Fibroblast of skin of back (primary cell): Measurements from ENCODE around the gene SLC35D1.
"Not testable (repeated sequence)": the region's sequence is repeated elsewhere in the genome, so short reads cannot be mapped to it uniquely, and the experiment has no call there.

Experiments used
- DNase-seq: peaks from one replicate; pipeline ENCODE4 v3.0.0-alpha.2; 2013

The SLC35D1 gene

GRCh38 chr1:66984491-66984890, 69.5 kb downstream of the SLC35D1 start:
- DNase-seq, result no peak

- no peak for DNase-seq
Measured at GRCh38 chr1:66982561-66983260, 71.2 kb downstream of the SLC35D1 start.

- no peak for DNase-seq
Measured at GRCh38 chr1:66981679-66982078, 72.3 kb downstream of the SLC35D1 start.

- DNase-seq, result no peak
Measured at GRCh38 chr1:66980745-66981367, 73.1 kb downstream of the SLC35D1 start.

- not testable (repeated sequence) for DNase-seq
Measured at GRCh38 chr1:66979621-66980020, 74.3 kb downstream of the SLC35D1 start.

DNA sequence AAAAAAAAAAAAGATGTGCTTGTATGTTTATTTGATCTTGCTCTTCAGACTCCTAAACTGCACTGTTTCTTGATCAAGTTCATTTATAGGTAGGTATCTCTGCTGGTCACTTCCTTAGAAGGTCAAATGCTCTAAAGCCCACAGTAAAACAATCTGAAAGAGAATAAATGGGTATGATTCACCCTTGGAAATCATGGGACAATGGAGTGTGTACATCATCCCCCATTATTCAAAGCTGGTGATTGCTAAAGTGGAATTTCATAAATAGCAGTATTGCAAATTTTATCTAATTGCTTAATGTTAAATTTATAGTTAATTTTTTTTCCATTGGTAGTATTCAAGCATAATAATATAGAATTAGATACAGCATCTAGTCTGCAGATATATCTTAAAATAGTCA, 75.7 kb downstream of the SLC35D1 start:
- no peak for DNase-seq

DNA sequence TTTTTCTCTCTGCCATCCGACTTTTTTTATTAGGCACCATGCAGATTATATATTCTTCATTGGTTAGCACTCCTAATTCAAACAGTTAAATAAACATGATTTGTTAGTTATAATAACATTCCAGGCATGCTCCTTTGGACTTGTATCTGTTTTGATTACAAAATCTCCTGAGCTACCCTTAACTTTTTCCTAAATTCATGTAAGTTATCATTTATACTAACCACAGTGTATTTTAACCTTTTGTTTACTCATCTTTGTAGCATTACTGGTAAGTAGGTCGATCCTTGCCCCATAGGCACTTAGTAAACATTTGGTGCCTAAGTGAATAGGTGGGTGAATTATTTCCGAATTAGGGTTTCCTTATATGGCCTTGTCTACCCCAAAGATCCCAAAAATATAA, 85.4 kb downstream of the SLC35D1 start:
- DNase-seq, result peak; percentile 23

DNA sequence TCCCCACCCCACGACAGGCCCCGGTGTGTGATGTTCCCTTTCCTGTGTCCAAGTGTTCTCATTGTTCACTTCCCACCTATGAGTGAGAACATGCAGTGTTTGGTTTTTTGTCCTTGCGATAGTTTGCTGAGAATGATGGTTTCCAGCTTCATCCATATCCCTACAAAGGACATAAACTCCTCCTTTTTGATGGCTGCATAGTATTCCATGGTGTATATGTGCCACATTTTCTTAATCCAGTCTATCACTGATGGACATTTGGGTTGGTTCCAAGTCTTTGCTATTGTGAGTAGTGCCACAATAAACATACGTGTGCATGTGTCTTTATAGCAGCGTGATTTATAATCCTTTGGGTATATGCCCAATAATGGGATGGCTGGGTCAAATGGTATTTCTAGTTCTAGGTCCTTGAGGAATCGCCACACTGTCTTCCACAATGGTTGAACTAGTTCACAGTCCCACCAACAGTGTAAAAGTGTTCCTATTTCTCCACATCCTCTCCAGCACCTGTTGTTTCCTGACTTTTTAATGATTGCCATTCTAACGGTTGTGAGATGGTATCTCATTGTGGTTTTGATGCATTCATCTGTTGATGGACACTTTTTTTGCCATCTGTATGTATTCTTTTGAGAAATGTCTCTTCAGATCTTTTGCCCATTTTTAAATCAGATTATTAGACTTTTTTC, 87.6 kb downstream of the SLC35D1 start:
- DNase-seq, result not testable (repeated sequence)

DNA sequence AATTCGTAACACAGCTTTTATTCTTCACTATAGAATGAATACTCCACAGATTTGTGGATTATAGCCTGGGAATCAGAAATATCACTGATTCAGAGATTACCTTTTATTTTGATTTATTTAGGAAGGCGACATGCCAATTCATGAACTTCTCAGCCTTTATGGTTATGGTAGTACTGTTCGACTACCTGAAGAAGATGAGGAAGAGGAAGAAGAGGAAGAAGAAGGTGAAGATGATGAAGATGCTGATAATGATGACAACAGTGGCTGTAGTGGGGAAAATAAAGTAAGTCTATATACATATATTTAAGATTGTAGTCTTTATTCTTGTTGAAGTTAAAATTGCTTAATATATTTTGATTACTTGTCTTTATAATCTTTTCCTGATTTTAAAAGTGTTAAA, 96.0 kb downstream of the SLC35D1 start:
- no peak for DNase-seq

GRCh38 chr1:66954208-66954607, 99.7 kb downstream of the SLC35D1 start:
- DNase-seq, result no peak

- peak; percentile 93 for DNase-seq
Measured at GRCh38 chr1:66951513-66951912, 102.4 kb downstream of the SLC35D1 start.
